ENCODE data around the gene MAD1L1.

- no peak for TF ChIP-seq POLR2A (IDR thresholded peaks at IDR 0.05)
- TF ChIP-seq CTCF (IDR thresholded peaks at IDR 0.05), result no peak
Observed at GRCh38 chr7:2164646-2165045, 68.1 kb downstream of the MAD1L1 start.
